ENCODE data around the gene ACKR2. TPM values are rescaled to one million over a fixed set of nuclear protein-coding genes. Genes with fewer than 3 reads are reported as not detected.

Gene ACKR2
- total RNA-seq, 2 experiments from 2014 or later: 2.0 to 2.3 TPM

GRCh38 chr3:42895580-42895868 lies 86.3 kb downstream of the ACKR2 start:
- peaks cover 32% of the 10 kb centered on the region for H3K4me1 Mint-ChIP-seq
- H3K27ac Mint-ChIP-seq: no peak overlapping the region
- peaks cover 15% of the 10 kb centered on the region for H3K9me3 Mint-ChIP-seq
- peaks cover 3% of the 10 kb centered on the region for H3K27me3 Mint-ChIP-seq
- POLR2A ChIA-PET: no interaction called here
- no peak for DNase-seq
- CTCF ChIA-PET: no interaction called here
- no peak overlapping the region for H3K4me3 Mint-ChIP-seq
- peaks cover under 1% of the 10 kb centered on the region for H3K36me3 Mint-ChIP-seq (ENCODE audit: low read depth)

- CTCF ChIA-PET: interaction anchor here (1.3 kb wide), 1 partner anchor 67 kb away, joined by 3 read pairs; no protein-coding TSS in a partner anchor
- peaks cover 48% of the 10 kb centered on the region for H3K4me1 Mint-ChIP-seq
Observed at GRCh38 chr3:42898896-42899675, 89.8 kb downstream of the ACKR2 start.

DNA sequence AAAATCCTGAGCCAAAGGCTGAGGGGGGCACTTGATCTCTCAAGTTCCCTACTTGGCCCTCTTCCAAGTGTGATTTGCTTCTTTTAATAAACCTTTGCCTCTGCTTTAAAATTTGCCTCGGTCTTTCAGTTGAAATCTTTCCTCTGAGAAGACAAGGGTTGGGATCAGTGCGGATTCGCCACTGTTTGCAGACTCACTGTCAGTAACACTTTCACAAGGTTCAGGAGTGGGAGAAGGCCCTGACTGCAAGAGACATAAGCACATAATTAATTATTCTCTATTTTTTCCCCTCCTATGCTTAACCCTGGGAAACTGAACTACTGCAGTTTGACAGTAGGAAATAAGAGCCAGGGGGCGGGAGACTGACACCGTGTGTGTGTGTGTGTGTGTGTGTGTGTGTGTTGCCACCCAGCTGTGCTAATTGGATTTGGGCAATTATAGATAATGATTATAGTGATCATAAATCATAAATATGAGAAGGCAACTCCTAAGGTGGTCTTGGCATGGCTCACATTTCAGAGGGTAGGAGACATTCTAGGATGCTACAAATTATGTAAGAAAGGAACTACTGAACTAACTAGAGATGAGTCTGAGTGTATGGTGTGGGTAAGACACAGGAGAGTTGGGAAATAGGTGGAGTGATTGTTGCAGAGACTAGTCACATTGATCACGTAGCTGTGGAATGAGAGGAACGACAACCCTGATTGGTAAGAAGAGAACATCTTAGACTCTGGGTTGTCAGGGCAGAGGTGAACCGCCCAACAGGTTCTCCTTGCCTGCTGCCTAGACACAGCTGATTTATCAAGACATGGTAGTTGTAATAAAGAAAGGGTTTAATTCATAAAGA lies 91.2 kb downstream of the ACKR2 start:
- Mint-ChIP-seq H3K27me3 (peaks cover 16% of the 10 kb centered on the region), H3K4me3 (no peak overlapping the region), H3K4me1 (peaks cover 39% of the 10 kb centered on the region), H3K27ac (peak overlapping the region; percentile 12), H3K36me3 (ENCODE audit: low read depth) (peaks cover 30% of the 10 kb centered on the region), H3K9me3 (peaks cover 40% of the 10 kb centered on the region)
- ChIA-PET CTCF (no interaction called here), POLR2A (interaction anchor here (1.5 kb wide), 1 partner anchor 17 kb away, joined by 3 read pairs; no protein-coding TSS in a partner anchor)
- no peak for DNase-seq

More at GRCh38 chr3:42898896-42899675, 89.8 kb downstream of the ACKR2 start:
- Mint-ChIP-seq H3K27ac (no peak overlapping the region), H3K4me3 (no peak overlapping the region), H3K36me3 (ENCODE audit: low read depth) (peaks cover 17% of the 10 kb centered on the region), H3K9me3 (peaks cover 27% of the 10 kb centered on the region), H3K27me3 (peaks cover 6% of the 10 kb centered on the region)
- POLR2A ChIA-PET: no interaction called here
- no peak for DNase-seq

DNA sequence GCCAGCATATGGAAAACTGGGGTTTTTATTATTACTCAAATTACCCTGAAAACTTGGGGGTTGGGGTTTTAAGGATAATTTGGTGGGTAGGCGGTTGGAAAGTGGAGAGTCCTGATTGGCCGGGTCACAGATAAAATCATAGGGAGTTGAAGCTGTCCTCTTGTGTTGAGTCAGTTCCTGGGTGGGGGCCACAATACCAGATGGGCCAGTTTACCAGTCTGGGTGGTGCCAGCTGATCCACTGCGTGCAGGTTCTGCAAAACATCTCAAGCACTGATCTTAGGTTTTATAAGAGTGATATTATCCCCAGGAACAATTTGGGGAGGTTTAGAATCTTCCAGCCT lies 91.8 kb downstream of the ACKR2 start:
- peaks cover 36% of the 10 kb centered on the region for H3K4me1 Mint-ChIP-seq
- peak overlapping the region; percentile 12 for H3K27ac Mint-ChIP-seq
- peaks cover 35% of the 10 kb centered on the region for H3K36me3 Mint-ChIP-seq (ENCODE audit: low read depth)
- peaks cover 21% of the 10 kb centered on the region for H3K27me3 Mint-ChIP-seq
- CTCF ChIA-PET: no interaction called here
- POLR2A ChIA-PET: interaction anchor here (1.5 to 1.8 kb wide), 2 partner anchors 16 to 20 kb away, joined by 3 to 4 read pairs; no protein-coding TSS in a partner anchor
- DNase-seq: peak; percentile 29
- peaks cover 44% of the 10 kb centered on the region for H3K9me3 Mint-ChIP-seq
- no peak overlapping the region for H3K4me3 Mint-ChIP-seq

DNA sequence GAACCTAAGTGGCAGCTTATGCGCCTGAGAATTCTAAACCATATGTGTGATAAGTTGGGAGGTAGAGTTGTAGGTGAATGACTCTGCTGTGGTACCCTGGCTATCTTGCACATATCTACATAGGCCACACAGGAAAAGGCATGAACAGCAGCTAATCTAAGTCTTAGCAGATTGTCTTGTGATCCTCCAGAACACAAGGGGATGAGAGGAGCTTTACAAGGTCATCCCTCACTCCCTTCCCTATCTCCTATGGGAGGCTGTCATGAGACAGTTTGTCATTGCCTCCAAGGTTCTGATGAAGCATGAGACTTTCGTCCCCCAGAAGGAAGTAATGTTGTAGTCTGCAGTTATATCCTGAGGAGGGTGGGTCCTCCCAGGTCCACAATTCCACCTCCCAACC lies 93.0 kb downstream of the ACKR2 start:
- H3K27me3 Mint-ChIP-seq: peaks cover 31% of the 10 kb centered on the region
- H3K27ac Mint-ChIP-seq: no peak overlapping the region
- no peak for DNase-seq
- H3K9me3 Mint-ChIP-seq: peaks cover 48% of the 10 kb centered on the region
- no peak overlapping the region for H3K4me3 Mint-ChIP-seq
- ChIA-PET CTCF (no interaction called here), POLR2A (interaction anchor here (1.5 to 1.8 kb wide), 2 partner anchors 15 to 21 kb away, joined by 3 to 4 read pairs; no protein-coding TSS in a partner anchor)
- peaks cover 36% of the 10 kb centered on the region for H3K4me1 Mint-ChIP-seq
- H3K36me3 Mint-ChIP-seq (ENCODE audit: low read depth): peaks cover 43% of the 10 kb centered on the region

DNA sequence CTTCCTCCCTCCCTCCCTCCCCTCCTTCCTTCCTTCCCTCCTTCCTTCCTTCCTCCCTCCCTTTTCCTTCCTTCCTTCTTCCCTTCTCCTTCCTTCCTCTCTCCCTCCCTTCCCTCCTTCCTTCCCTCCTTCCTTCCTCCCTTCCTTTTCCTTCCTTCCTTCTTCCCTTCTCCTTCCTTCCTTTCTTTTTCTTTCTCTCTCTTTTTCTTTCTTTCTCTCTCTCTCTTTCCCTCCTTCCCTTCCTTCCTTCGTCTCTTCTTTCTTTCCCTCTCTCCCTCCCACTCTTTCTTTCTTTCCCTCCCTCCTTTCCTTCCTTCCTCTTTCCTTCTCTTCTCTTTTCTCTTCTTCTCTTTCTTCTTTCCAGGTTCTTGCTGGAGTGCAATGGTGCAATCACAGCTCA lies 94.8 kb downstream of the ACKR2 start:
- Mint-ChIP-seq H3K27ac (no peak overlapping the region), H3K27me3 (peaks cover 39% of the 10 kb centered on the region), H3K4me1 (peaks cover 36% of the 10 kb centered on the region), H3K4me3 (no peak overlapping the region), H3K36me3 (ENCODE audit: low read depth) (peaks cover 47% of the 10 kb centered on the region), H3K9me3 (peaks cover 46% of the 10 kb centered on the region)
- DNase-seq: no peak
- ChIA-PET CTCF (no interaction called here), POLR2A (no interaction called here)

- POLR2A ChIA-PET: no interaction called here
- Mint-ChIP-seq H3K4me3 (no peak overlapping the region), H3K4me1 (peaks cover 25% of the 10 kb centered on the region), H3K36me3 (ENCODE audit: low read depth) (peaks cover 45% of the 10 kb centered on the region), H3K27ac (no peak overlapping the region), H3K27me3 (peaks cover 39% of the 10 kb centered on the region), H3K9me3 (peaks cover 46% of the 10 kb centered on the region)
- CTCF ChIA-PET: no interaction called here
- no peak for DNase-seq
Observed at GRCh38 chr3:42905740-42906069, 96.5 kb downstream of the ACKR2 start.

- ChIA-PET POLR2A (no interaction called here), CTCF (no interaction called here)
- peak within 1 kb of the TSS; percentile 0 for H3K4me3 Mint-ChIP-seq
- no peak for DNase-seq
- H3K27me3 Mint-ChIP-seq: peaks cover 39% of the 10 kb centered on the region
- peaks cover 20% of the 10 kb centered on the region for H3K4me1 Mint-ChIP-seq
- peaks cover 44% of the 10 kb centered on the region for H3K36me3 Mint-ChIP-seq (ENCODE audit: low read depth)
- peaks cover 44% of the 10 kb centered on the region for H3K9me3 Mint-ChIP-seq
- no peak within 1 kb of the TSS for H3K27ac Mint-ChIP-seq
Observed at GRCh38 chr3:42906070-42906847, 97.0 kb downstream of the ACKR2 start, which contains the start of gene ZNF662. TSS of gene ZNF662 (plus strand) at chr3:42906142. CDS start at chr3:42908115, 1,973 bp downstream.

GRCh38 chr3:42906848-42907183 lies 97.6 kb downstream of the ACKR2 start:
- Mint-ChIP-seq H3K4me1 (peaks cover 14% of the 10 kb centered on the region), H3K4me3 (no peak overlapping the region), H3K27ac (no peak overlapping the region), H3K9me3 (peaks cover 50% of the 10 kb centered on the region), H3K27me3 (peaks cover 39% of the 10 kb centered on the region), H3K36me3 (ENCODE audit: low read depth) (peaks cover 44% of the 10 kb centered on the region)
- no peak for DNase-seq
- ChIA-PET CTCF (no interaction called here), POLR2A (no interaction called here)

DNA sequence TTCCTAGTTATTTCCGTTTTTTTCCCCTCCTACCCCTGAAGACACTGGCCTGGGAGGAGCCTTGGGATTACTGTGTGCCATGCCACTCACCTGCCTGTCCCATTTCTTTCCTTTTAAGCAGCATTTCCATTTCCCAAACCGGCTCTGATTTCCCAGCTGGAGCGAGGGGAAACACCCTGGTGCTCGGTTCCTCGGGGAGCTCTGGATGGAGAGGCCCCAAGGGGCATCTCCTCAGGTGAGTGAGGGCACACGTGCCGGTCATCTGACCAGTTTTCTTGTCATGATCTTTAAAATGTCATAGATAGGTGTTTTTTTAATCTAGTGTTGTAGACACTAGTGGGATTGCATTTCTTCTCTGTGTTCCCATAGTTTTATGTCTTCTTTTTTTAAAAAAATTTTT lies 99.4 kb downstream of the ACKR2 start:
- Mint-ChIP-seq H3K9me3 (peaks cover 46% of the 10 kb centered on the region), H3K36me3 (ENCODE audit: low read depth) (peaks cover 37% of the 10 kb centered on the region), H3K4me3 (no peak overlapping the region), H3K27ac (no peak overlapping the region), H3K4me1 (peaks cover 4% of the 10 kb centered on the region), H3K27me3 (peaks cover 34% of the 10 kb centered on the region)
- POLR2A ChIA-PET: no interaction called here
- no peak for DNase-seq
- CTCF ChIA-PET: no interaction called here

GRCh38 chr3:42911551-42911950 lies 102.3 kb downstream of the ACKR2 start:
- no peak for DNase-seq
- H3K27ac Mint-ChIP-seq: no peak overlapping the region
- ChIA-PET CTCF (interaction anchor here (1.3 kb wide), 1 partner anchor 31 kb away, joined by 3 read pairs; no protein-coding TSS in a partner anchor), POLR2A (no interaction called here)
- H3K4me1 Mint-ChIP-seq: no peaks in the 10 kb centered on the region
- H3K36me3 Mint-ChIP-seq (ENCODE audit: low read depth): peaks cover 33% of the 10 kb centered on the region
- no peak overlapping the region for H3K4me3 Mint-ChIP-seq
- H3K9me3 Mint-ChIP-seq: peaks cover 51% of the 10 kb centered on the region
- H3K27me3 Mint-ChIP-seq: peaks cover 15% of the 10 kb centered on the region

GRCh38 chr3:42914771-42915515 lies 105.7 kb downstream of the ACKR2 start:
- Mint-ChIP-seq H3K27ac (no peak overlapping the region), H3K4me3 (no peak overlapping the region), H3K4me1 (no peaks in the 10 kb centered on the region), H3K36me3 (ENCODE audit: low read depth) (peaks cover 29% of the 10 kb centered on the region), H3K27me3 (peaks cover 2% of the 10 kb centered on the region), H3K9me3 (peaks cover 58% of the 10 kb centered on the region)
- no peak for DNase-seq
- ChIA-PET CTCF (no interaction called here), POLR2A (no interaction called here)
